Esophagus (tissue), 2 donors: ENCODE results near the gene DGKA. TPM values are rescaled to one million over a fixed set of nuclear protein-coding genes. Genes with fewer than 3 reads are reported as not detected.

Experiments used
- H3K27ac ChIP-seq, 2 donors: one replicate each; pipeline ENCODE4 v1.5.1; 2013; ENCODE audit warnings: low read depth in 2 of 2, mild to moderate bottlenecking in 2 of 2, inconsistent platforms in 1 of 2, low read length in 1 of 2, moderate library complexity in 1 of 2
- H3K27me3 ChIP-seq, 2 donors: one replicate each; pipeline ENCODE4 v1.6.1; 2013; ENCODE audit warnings: low read length in 2 of 2, control low read depth in 1 of 2, mild to moderate bottlenecking in 1 of 2; ENCODE audit not compliant: insufficient read depth in 2 of 2, control insufficient read depth in 1 of 2
- H3K36me3 ChIP-seq, 2 donors: one replicate each; pipeline ENCODE4 v1.6.1; 2013; ENCODE audit warnings: low read length in 1 of 2; ENCODE audit not compliant: control insufficient read depth in 2 of 2, insufficient read depth in 2 of 2
- H3K4me1 ChIP-seq, 2 donors: one replicate each; pipeline ENCODE4 v1.6.1; 2013; ENCODE audit warnings: low read length in 1 of 2; ENCODE audit not compliant: control insufficient read depth in 2 of 2, insufficient read depth in 2 of 2
- H3K4me3 ChIP-seq, 2 donors: one replicate each; pipeline ENCODE4 v1.5.1; 2013; ENCODE audit warnings: low read length in 2 of 2, mild to moderate bottlenecking in 2 of 2, low read depth in 1 of 2, moderate library complexity in 1 of 2
- H3K9me3 ChIP-seq, 2 donors: one replicate each; pipeline ENCODE4 v1.6.1; 2013; ENCODE audit warnings: mild to moderate bottlenecking in 2 of 2, low read depth in 1 of 2, low read length in 1 of 2, moderate library complexity in 1 of 2; ENCODE audit not compliant: control insufficient read depth in 2 of 2, insufficient read depth in 1 of 2
- WGBS, 2 donors: extraction: QIAGEN DNeasy Blood & Tissue Kit; methylation state at CpG; one replicate each; pipeline ENCODE4 v1.1.7; 2013; 5-methylcytosine and 5-hydroxymethylcytosine counted together
- polyA plus RNA-seq, 2 donors: library from polyadenylated mRNA; stranded (reverse); fragments of 200-250 nt; gene quantifications; one replicate each; pipeline ENCODE4 v1.2.3, GENCODE V29; 2013
- donor health status: healthy with polysubstance abuse.
- donor health status: Bipolar disorder and iron deficiency.

The DGKA gene
- polyA plus RNA-seq, 2 donors = 128 to 291 TPM

DNA sequence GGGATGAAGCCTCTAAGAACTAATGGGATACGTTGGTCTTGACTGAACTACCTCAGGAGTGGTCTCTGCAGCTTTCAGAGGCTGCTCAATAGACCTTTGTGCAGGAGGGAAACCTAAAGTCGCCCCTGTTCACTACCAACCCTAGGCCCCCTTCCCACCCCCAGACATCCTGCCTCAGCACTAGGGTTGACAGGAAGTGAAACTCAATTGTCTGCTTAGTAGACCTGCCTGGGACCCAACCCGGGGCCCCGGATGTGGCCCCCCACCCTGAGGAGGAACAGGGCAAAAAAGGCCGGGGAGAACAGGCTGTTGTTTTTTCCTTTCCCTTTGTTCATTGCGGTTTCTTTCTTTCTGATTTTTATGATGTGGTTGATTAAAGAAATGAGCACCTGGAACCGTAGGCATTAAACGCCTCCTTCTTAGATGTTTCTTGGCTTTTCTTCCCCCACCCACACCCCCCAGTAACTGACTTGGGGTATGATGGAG lies 1.6 kb upstream of the DGKA start:
- Histone ChIP-seq H3K27ac (peak overlapping the region; percentile 95 to 98), H3K27me3 (no peaks in the 10 kb centered on the region), H3K4me3 (no peak overlapping the region), H3K9me3 (no peaks in the 10 kb centered on the region), H3K36me3 (no peaks in the 10 kb centered on the region), H3K4me1 (peaks cover 0 to 4% of the 10 kb centered on the region in 2 donors)
- WGBS, 2 donors = 29 to 33% methylated on average over 8 of the region's 8 CpGs

DNA sequence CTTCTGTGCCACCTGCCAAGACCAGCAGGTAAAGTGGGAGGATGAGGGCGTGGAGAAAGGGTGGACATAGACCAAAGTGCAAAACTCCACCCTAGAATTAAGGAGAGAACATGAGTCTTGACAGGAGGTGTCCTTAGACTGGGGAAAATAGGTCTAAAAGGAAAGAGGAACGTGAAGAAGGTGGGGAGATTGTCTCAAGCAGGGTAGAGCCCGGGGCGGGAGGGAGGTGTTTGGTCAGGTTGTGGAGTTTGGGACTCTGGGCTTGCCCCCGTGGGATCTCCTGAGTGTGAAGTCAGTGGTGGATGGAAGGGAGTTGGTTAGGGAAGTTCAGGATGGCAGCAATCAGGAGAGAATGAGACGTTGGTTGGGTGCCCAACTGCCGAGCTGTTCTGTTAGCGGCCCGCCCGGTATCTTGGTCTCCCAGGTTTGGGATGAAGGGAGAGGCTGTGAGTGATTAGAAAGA lies 386 bp downstream of the DGKA start:
- WGBS, 2 donors = 7 to 8% methylated on average over 10 of the region's 10 CpGs
- Histone ChIP-seq H3K27me3 (no peaks in the 10 kb centered on the region), H3K4me3 (peak overlapping the region; percentile 80 to 82), H3K27ac (peak overlapping the region; percentile 96 to 99), H3K4me1 (peaks cover 0 to 9% of the 10 kb centered on the region in 2 donors), H3K36me3 (no peaks in the 10 kb centered on the region), H3K9me3 (no peaks in the 10 kb centered on the region)

DNA sequence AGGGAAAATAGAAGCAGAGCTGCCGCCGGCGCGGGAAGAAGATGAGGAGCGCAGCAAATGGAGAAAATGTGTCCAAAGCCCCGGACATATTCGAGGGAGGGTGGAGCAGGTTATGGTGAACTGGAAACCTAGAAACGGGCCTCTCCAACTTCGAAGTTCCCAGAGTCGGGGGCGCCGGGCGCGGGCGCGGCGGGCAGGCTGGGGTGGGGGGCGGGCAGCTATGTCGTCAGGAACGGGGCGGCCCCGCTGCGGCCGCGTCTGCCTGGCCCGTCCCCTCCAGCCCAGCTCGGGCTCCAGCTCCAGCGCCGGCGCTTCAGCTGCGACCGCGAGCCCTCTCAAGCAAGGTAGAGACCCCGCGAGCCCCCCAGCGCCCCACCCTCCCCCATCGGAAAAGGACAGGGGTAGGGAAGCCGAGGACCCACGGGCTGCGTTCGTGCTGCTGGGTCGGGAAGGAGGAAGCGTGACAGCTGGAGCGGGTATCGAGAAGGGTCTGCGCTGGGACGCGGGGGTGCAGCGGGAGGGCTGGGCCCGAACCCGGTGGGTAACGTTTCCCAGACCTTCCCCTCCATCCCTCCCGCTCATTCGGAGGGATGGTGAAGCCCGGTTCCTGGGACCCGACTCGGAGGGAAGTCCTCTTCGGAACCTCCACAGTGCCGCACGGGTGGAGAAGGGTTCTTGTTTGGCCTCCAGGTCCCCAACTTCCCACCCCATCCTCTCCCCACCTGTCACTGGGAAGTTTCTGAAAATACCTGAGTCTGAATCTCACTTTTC lies 1.0 kb downstream of the DGKA start:
- Histone ChIP-seq H3K27me3 (no peaks in the 10 kb centered on the region), H3K4me1 (peaks cover 0 to 9% of the 10 kb centered on the region in 2 donors), H3K27ac (peak overlapping the region; percentile 96 to 99), H3K36me3 (peaks cover 0 to 3% of the 10 kb centered on the region in 2 donors), H3K4me3 (peak overlapping the region; percentile 80 to 82), H3K9me3 (no peaks in the 10 kb centered on the region)
- WGBS, 2 donors = 1% methylated on average over 35 to 60 of the region's 60 CpGs

DNA sequence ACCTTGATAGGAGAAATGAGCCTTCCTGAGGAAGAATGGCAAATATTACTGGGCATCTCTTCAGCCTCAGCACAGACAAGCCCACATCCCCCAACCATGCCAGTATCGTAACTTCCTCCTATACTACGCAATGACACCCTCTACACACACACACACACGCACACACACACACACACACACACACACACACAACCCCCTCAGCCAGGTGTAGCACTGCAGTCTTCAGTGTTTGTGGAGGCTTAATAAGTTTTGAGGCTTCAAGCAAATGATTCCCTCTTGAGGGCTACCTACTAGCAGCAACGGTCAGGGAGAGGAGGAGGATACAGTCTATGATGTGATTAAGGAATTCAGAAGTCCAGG lies 1.6 kb downstream of the DGKA start:
- Histone ChIP-seq H3K27ac (peak overlapping the region; percentile 96 to 99), H3K36me3 (peaks cover 0 to 3% of the 10 kb centered on the region in 2 donors), H3K27me3 (no peaks in the 10 kb centered on the region), H3K9me3 (no peaks in the 10 kb centered on the region), H3K4me1 (peaks cover 0 to 9% of the 10 kb centered on the region in 2 donors), H3K4me3 (peak overlapping the region; percentile 80 to 82)
- WGBS, 2 donors = 0 to 5% methylated on average over 4 of the region's 4 CpGs

DNA sequence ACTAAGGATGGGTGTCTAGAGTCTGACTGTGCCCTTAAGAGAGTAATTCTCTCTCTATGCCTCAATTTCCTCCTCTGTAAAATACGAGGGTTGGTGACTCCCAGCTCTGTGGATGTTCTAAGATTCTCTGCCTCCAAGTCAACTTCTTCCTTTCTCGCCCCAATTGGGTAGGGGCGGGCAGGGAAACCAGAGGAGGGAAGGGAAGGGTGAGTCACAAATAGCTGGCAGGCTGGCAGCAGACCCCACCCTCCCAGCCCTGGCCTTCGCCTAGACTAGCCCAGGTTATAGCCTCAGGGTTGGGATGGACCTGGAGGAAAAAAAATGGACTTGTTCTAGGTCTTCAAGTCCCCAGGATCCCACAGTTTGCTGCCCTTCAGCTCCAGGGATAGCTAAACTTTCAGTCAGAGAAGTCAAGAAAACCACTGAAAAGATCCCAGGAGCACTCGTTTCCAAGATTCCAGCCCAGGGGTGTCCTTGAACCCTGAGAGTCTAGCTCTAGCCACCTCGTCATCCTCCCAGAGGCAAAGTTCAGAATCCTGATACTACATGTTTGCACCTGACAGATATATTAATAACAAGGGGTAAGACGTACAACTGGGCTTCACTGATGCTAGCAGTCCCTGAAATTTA lies 2.3 kb downstream of the DGKA start:
- Histone ChIP-seq H3K27me3 (no peaks in the 10 kb centered on the region), H3K9me3 (no peaks in the 10 kb centered on the region), H3K4me3 (peak overlapping the region in 1 of 2 donors; percentile 82), H3K27ac (peak overlapping the region; percentile 83 to 96), H3K4me1 (peaks cover under 1 to 7% of the 10 kb centered on the region in 2 donors), H3K36me3 (peaks cover 0 to 3% of the 10 kb centered on the region in 2 donors)
- WGBS, 2 donors = 39 to 46% methylated on average over 7 of the region's 7 CpGs

DNA sequence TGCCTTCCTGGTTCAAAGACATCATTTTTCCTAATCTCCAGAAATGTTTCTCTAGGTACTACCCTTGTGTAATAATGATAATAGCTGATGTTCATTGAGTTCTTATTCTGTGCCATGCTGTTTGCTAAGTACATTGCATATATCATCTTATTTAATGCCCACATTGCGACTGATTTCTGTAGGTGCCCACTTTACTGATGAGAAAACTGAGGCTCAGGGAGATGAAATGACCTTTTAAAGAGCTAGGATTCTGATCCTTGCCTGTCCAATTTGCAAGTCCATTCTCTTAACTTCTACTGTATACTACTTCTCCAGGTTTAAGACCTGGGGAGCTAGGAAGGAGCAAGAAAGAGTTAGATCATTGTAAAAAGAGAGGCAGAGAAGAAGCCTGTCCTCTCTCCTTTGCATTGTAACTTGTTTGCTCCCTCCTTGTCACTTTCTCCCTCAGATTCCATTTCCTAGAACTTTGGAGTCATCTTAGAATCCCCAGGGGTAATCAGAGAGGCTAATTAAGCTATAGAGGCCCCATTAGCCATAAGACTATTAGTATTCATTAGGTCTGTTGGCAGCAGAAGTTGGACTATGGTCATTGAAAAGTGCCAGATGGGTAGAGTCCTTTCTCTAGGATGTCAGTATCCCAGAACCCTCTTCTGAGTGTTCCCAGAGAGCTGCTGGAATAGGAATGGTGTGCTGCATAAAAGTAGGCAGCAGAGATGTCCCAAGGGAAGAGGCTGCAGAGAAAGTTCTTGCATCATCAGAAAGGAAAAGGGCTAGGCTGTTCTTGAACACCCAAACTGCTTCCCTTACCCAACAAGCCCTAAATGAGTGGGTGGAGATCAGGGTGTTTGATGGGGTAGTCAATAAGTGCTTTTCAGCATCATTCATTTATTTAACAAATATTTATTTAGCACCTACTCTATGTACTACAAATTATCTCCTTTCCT lies 3.1 kb downstream of the DGKA start:
- Histone ChIP-seq H3K36me3 (peaks cover 0 to 6% of the 10 kb centered on the region in 2 donors), H3K27ac (no peak overlapping the region), H3K9me3 (no peaks in the 10 kb centered on the region), H3K4me3 (peak overlapping the region in 1 of 2 donors; percentile 82), H3K4me1 (peaks cover 2 to 10% of the 10 kb centered on the region in 2 donors), H3K27me3 (no peaks in the 10 kb centered on the region)
- WGBS, 2 donors = 74 to 87% methylated on average over 1 of the region's 1 CpG

DNA sequence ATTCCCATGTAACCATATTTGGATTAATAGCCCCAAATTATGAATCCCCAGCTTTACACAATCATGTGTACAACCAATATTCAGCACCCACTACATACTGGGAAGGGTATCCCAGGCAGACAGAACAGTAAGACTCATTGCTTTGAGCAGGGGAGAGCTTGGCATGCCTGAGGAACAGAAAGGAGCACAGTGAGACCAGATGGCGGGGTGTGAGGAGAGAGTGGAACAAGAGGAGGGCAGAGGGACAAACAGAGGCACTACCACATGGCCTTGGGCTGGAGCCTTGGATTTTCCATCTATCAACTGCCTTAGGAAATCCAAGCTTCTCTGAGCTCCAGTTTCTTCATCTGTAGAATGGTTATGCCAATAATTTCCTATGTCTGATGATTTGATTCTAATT lies 3.8 kb downstream of the DGKA start:
- H3K9me3 ChIP-seq = no peaks in the 10 kb centered on the region
- H3K27ac ChIP-seq = no peak overlapping the region
- no peak overlapping the region for H3K4me3 ChIP-seq
- peaks cover 4 to 12% of the 10 kb centered on the region in 2 donors for H3K4me1 ChIP-seq
- H3K27me3 ChIP-seq = no peaks in the 10 kb centered on the region
- H3K36me3 ChIP-seq = peaks cover 0 to 8% of the 10 kb centered on the region in 2 donors
- 95% methylated on average over 1 of the region's 1 CpG for WGBS, 2 donors

DNA sequence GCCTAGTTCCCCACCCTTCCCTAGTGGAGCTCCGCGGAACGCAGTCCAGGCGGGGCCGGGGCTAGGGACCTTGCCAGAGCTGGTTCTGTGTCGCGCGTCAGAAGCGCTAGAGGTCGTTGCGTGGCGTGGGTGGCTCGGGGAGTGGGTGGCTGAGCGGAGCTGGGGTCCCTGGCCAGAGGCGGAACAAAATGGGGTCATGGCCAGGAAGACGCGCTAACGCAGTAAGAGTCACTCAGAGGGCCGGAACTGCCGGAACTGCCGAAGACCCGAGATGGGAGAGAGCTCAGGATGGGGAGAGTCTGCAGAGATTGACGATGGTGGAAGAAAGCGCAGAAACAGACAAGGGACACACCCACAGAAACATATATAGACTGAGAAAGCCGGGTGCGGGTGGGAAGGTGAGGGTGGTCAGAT lies 4.8 kb downstream of the DGKA start:
- WGBS, 2 donors = 57 to 61% methylated on average over 26 of the region's 26 CpGs
- H3K4me3 ChIP-seq = peak overlapping the region in 1 of 2 donors; percentile 14

DNA sequence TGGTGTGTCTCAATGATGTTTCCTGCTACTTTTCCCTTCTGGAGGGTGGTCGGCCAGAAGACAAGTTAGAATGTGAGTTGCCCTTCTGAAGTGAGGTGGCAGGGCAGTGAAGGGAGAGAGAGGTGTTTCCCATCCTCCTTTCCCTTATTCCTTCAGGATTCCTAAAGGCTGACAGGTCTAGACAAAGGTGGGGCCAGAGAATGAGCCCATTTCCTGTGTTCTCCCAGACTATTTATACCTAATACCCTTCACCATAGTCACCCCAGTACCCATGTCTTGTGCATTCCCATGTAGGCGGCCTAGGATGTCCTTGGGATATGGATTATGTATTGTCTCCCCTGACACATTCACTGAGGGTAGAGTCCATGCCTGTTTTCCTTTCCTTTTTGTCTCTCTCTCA lies 7.0 kb downstream of the DGKA start:
- peaks cover 4 to 14% of the 10 kb centered on the region in 2 donors for H3K4me1 ChIP-seq
- peak overlapping the region; percentile 77 to 91 for H3K27ac ChIP-seq
- no peak overlapping the region for H3K4me3 ChIP-seq
- H3K36me3 ChIP-seq = peaks cover 0 to 29% of the 10 kb centered on the region in 2 donors
- 64 to 81% methylated on average over 2 of the region's 2 CpGs for WGBS, 2 donors
- no peaks in the 10 kb centered on the region for H3K9me3 ChIP-seq
- H3K27me3 ChIP-seq = no peaks in the 10 kb centered on the region

More for the DNA sequence above, 4.8 kb downstream of the DGKA start:
- H3K9me3 ChIP-seq = no peaks in the 10 kb centered on the region
- peaks cover 0 to 13% of the 10 kb centered on the region in 2 donors for H3K36me3 ChIP-seq
- H3K27me3 ChIP-seq = no peaks in the 10 kb centered on the region
- peaks cover 4 to 14% of the 10 kb centered on the region in 2 donors for H3K4me1 ChIP-seq
- peak overlapping the region; percentile 45 for H3K27ac ChIP-seq
